OCI-LY7 (cell line): Measurements from ENCODE around the gene FAM3B. TPM values are rescaled to one million over a fixed set of nuclear protein-coding genes. Genes with fewer than 3 reads are reported as not detected.

Experiments used
- BruUV-seq: library from RNA; stranded (reverse); fragments of 400-500 nt; replicated peaks from 2 replicates; lab custom pipeline; 2021; lab: Mats Ljungman, UMichigan
- CTCF ChIA-PET: fragments of 300-600 bp; sonication (Branson Sonifier 250); formaldehyde crosslinking; loops from one replicate; lab custom pipeline; 2022; ENCODE audit warnings: antibody characterized with exemption; ENCODE audit not compliant: unreplicated experiment; lab: Charles Lee
- POLR2A ChIA-PET: fragments of 300-600 bp; sonication (Branson Sonifier 250); formaldehyde crosslinking; loops from one replicate; lab custom pipeline; 2022; ENCODE audit warnings: antibody characterized with exemption; lab: Charles Lee
- DNase-seq: peaks from one replicate; pipeline ENCODE4 v3.0.0-alpha.2; 2015; ENCODE audit warnings: low spot score
- H2AFZ ChIP-seq: fragments of 200-600 bp; sonication (generic), shearing (Covaris generic); 2 replicates; pipeline ENCODE4 v1.6.1; 2014; ENCODE audit warnings: mild to moderate bottlenecking, antibody characterized with exemption, low read length, moderate library complexity
- H3K27ac ChIP-seq: fragments of 200-600 bp; sonication (generic); 2 replicates; pipeline ENCODE4 v1.5.1; 2014; ENCODE audit warnings: mixed run types, low read depth, mild to moderate bottlenecking, moderate library complexity, low read length, inconsistent platforms; ENCODE audit not compliant: poor library complexity, severe bottlenecking
- H3K36me3 ChIP-seq: fragments of 200-600 bp; sonication (generic); 2 replicates; pipeline ENCODE4 v1.6.1; 2014; ENCODE audit warnings: mild to moderate bottlenecking, antibody characterized with exemption, low read length, moderate library complexity, mixed read lengths; ENCODE audit not compliant: insufficient read depth
- H3K4me1 ChIP-seq: fragments of 200-600 bp; sonication (generic); 2 replicates; pipeline ENCODE4 v1.5.1; 2014; ENCODE audit warnings: mild to moderate bottlenecking, low read length; ENCODE audit not compliant: insufficient read depth, poor library complexity, severe bottlenecking
- H3K4me2 ChIP-seq: fragments of 200-600 bp; sonication (generic); 2 replicates; pipeline ENCODE4 v1.6.1; 2014; ENCODE audit warnings: mild to moderate bottlenecking, low read length
- H3K4me3 ChIP-seq: fragments of 200-600 bp; sonication (generic); 2 replicates; pipeline ENCODE4 v1.5.1; 2014; ENCODE audit warnings: mild to moderate bottlenecking, low read depth, low read length; ENCODE audit not compliant: poor library complexity, severe bottlenecking
- H3K79me2 ChIP-seq: fragments of 200-600 bp; sonication (generic); 2 replicates; pipeline ENCODE4 v1.6.1; 2016; ENCODE audit warnings: low read depth, mild to moderate bottlenecking, low read length, moderate library complexity, mixed read lengths; ENCODE audit not compliant: insufficient read depth
- H3K9me2 ChIP-seq: fragments of 200-600 bp; sonication (generic); 2 replicates; pipeline ENCODE4 v1.6.1; 2016; ENCODE audit warnings: mild to moderate bottlenecking, low read length, mixed read lengths; ENCODE audit not compliant: insufficient read depth
- H3K9me3 ChIP-seq: fragments of 200-600 bp; sonication (generic); 2 replicates; pipeline ENCODE4 v1.6.1; 2014; ENCODE audit warnings: mild to moderate bottlenecking, mixed run types, low read length, mixed read lengths
- H4K20me1 ChIP-seq: fragments of 200-600 bp; sonication (generic); 2 replicates; pipeline ENCODE4 v1.6.1; 2014; ENCODE audit warnings: mild to moderate bottlenecking, antibody characterized with exemption, low read length, moderate library complexity, mixed read lengths; ENCODE audit not compliant: insufficient read depth
- CTCF ChIP-seq: fragments of 200-600 bp; sonication (generic); conservative IDR thresholded peaks from 2 replicates; pipeline ENCODE4 v1.5.1; 2014; ENCODE audit warnings: mild to moderate bottlenecking, antibody characterized with exemption, low read length, moderate library complexity, mixed read lengths
- EZH2phosphoT487 ChIP-seq: fragments of 200-600 bp; sonication (generic); IDR thresholded peaks from 2 replicates; pipeline ENCODE4 v1.6.1; 2018; ENCODE audit warnings: low read depth, borderline replicate concordance, mild to moderate bottlenecking, mixed run types, antibody characterized with exemption, low read length, moderate library complexity, mixed read lengths
- intact Hi-C: fragments of 100-400 bp; cut with micrococcal nuclease; formaldehyde crosslinking; loops from one replicate; pipeline ENCODE4 v1.10.0; 2022; ENCODE audit not compliant: unreplicated experiment
- total RNA-seq, 2 experiments: library from RNA; depleted of rRNA in 1 of 2; stranded (reverse); fragments of >200 nt in 1 of 2; shearing (Covaris generic) in 1 of 2; gene quantifications; 2 replicates each; pipeline ENCODE4 v1.2.3, GENCODE V29; 2014 to 2022

The FAM3B gene
- total RNA-seq, 2 experiments from 2014 or later: 0.19 TPM; not detected in 1

GRCh38 chr21:41344146-41344545 is 27.5 kb downstream of the FAM3B start:
- DNase-seq: no peak
- no peaks in the 10 kb centered on the region for H3K9me2 ChIP-seq
- H3K36me3 ChIP-seq: no peaks in the 10 kb centered on the region
- intact Hi-C loops: no loop called here
- CTCF ChIA-PET: interaction anchor here (0.5 kb wide), 1 partner anchor 160 kb away, joined by 3 read pairs; no protein-coding TSS in a partner anchor
- TF ChIP-seq CTCF: no peak
- no peak for TF ChIP-seq EZH2phosphoT487
- no peaks in the 10 kb centered on the region for H3K4me1 ChIP-seq
- H3K9me3 ChIP-seq: peaks cover 9% of the 10 kb centered on the region; the same call in 1 of the 2 replicates
- BruUV-seq: no TSS peak
- no peak overlapping the region for H2AFZ ChIP-seq
- H3K4me3 ChIP-seq: no peak overlapping the region
- H4K20me1 ChIP-seq: no peaks in the 10 kb centered on the region
- POLR2A ChIA-PET: no interaction called here
- no peak overlapping the region for H3K4me2 ChIP-seq
- H3K79me2 ChIP-seq: no peaks in the 10 kb centered on the region
- H3K27ac ChIP-seq: no peak overlapping the region

DNA sequence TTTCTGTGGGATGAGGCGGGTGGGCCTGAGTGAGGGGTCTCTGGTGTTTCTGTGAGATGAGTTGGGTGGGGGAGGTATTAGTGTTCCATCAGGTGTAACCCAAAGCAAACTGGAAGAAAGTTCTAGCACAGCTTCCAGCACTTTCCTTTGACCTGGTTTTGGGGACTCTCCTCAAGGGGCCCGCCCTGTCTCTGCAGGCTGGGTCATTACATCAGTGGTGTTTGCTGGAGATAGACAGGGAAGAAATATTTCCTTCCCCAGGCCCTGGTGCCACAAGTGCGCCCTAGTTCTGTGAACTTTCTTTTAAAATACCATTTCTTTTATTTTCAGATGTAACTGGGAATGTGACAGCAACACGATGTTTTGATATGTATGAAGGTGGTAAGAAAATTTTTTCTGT is 28.8 kb downstream of the FAM3B start:
- Histone ChIP-seq H3K9me3 (peaks cover 9% of the 10 kb centered on the region; the same call in 1 of the 2 replicates), H3K4me3 (no peak overlapping the region), H3K4me1 (no peaks in the 10 kb centered on the region), H3K36me3 (no peaks in the 10 kb centered on the region), H3K79me2 (no peaks in the 10 kb centered on the region), H3K27ac (no peak overlapping the region), H2AFZ (no peak overlapping the region), H3K4me2 (no peak overlapping the region), H4K20me1 (no peaks in the 10 kb centered on the region), H3K9me2 (no peaks in the 10 kb centered on the region)
- POLR2A ChIA-PET: interaction anchor here (0.7 kb wide), 1 partner anchor 119 kb away, joined by 3 read pairs; no protein-coding TSS in a partner anchor
- DNase-seq: no peak
- TF ChIP-seq CTCF (no peak), EZH2phosphoT487 (no peak)
- BruUV-seq: no TSS peak
- intact Hi-C loops: no loop called here
- CTCF ChIA-PET: no interaction called here

GRCh38 chr21:41345934-41346685 is 29.5 kb downstream of the FAM3B start:
- Histone ChIP-seq H2AFZ (no peak overlapping the region), H3K79me2 (no peaks in the 10 kb centered on the region), H3K27ac (no peak overlapping the region), H3K4me1 (no peaks in the 10 kb centered on the region), H3K4me3 (no peak overlapping the region), H3K4me2 (no peak overlapping the region), H3K36me3 (no peaks in the 10 kb centered on the region), H4K20me1 (no peaks in the 10 kb centered on the region), H3K9me3 (peaks cover 9% of the 10 kb centered on the region; the same call in 1 of the 2 replicates), H3K9me2 (no peaks in the 10 kb centered on the region)
- ChIA-PET CTCF (no interaction called here), POLR2A (interaction anchor here (0.7 kb wide), 2 partner anchors 23 to 120 kb away, joined by 3 read pairs; no protein-coding TSS in a partner anchor)
- BruUV-seq: no TSS peak
- DNase-seq: no peak
- intact Hi-C loops: no loop called here
- TF ChIP-seq EZH2phosphoT487 (no peak), CTCF (no peak)
